Measurements from ENCODE around the gene GBA3. TPM values are rescaled to one million over a fixed set of nuclear protein-coding genes. Genes with fewer than 3 reads are reported as not detected.

The GBA3 gene
- polyA plus RNA-seq, 2 of the 4 experiments (the other 2 are of a cell fraction): not detected

DNA sequence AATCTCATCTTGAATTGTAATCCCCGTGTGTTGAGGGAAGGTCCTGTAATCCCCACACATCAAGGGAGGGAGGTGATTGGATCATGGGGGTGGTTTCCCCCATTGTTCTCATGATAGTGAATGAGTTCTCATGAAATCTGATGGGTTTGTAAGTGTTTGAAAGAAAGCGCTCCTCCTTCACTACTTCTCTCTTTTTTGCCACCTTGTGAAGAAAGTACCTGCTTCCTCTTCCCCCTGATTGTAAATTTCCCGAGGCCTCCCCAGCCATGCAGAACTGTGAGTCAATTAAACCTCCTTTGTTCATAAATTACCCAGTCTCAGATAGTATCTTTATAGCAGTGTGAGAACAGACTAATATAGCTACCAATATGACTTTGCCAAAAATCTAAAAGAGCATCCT is 41.1 kb downstream of the GBA3 start:
- Histone ChIP-seq H3K4me2 (no peak overlapping the region), H3K4me1 (no peaks in the 10 kb centered on the region), H3K4me3 (no peak overlapping the region), H3K27ac (no peak overlapping the region), H3K9me3 (no peaks in the 10 kb centered on the region)
- ChIA-PET CTCF (no interaction called here), POLR2A (no interaction called here)
- ATAC-seq (no peak), FAIRE-seq (no peak), DNase-seq (ENCODE audit: low read depth in 1 of 2, low spot score in 1 of 2) (no peak)
- 29% methylated on average over 3 of the region's 3 CpGs for WGBS (ENCODE audit: missing lambda C conversion rate)
- TF ChIP-seq, protein P1, sequence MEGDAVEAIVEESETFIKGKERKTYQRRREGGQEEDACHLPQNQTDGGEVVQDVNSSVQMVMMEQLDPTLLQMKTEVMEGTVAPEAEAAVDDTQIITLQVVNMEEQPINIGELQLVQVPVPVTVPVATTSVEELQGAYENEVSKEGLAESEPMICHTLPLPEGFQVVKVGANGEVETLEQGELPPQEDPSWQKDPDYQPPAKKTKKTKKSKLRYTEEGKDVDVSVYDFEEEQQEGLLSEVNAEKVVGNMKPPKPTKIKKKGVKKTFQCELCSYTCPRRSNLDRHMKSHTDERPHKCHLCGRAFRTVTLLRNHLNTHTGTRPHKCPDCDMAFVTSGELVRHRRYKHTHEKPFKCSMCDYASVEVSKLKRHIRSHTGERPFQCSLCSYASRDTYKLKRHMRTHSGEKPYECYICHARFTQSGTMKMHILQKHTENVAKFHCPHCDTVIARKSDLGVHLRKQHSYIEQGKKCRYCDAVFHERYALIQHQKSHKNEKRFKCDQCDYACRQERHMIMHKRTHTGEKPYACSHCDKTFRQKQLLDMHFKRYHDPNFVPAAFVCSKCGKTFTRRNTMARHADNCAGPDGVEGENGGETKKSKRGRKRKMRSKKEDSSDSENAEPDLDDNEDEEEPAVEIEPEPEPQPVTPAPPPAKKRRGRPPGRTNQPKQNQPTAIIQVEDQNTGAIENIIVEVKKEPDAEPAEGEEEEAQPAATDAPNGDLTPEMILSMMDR (IDR thresholded peaks at IDR 0.05): no peak

DNA sequence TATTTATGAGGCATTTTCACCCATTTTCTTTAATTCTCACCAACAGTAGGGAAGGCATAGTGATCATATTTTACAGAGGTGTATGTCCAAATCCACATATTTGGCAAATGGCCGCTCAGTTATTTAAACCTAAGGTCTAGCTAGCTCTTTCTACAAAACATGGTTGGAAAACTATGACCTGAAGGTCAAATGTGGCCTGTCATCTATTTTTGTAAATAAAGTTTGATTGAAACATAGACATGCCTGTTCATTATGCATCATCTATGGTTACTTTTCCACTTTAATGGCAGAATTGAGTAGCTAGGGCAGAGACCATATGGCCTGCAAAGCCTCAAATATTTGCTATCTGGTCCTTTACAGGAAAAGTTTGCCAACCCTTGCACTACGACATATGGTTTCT is 44.2 kb downstream of the GBA3 start:
- ATAC-seq (no peak), DNase-seq (ENCODE audit: low read depth in 1 of 2, low spot score in 1 of 2) (no peak), FAIRE-seq (no peak)
- Histone ChIP-seq H3K4me3 (no peak overlapping the region), H3K27ac (no peak overlapping the region), H3K4me1 (no peaks in the 10 kb centered on the region), H3K4me2 (no peak overlapping the region), H3K9me3 (no peaks in the 10 kb centered on the region)
- POLR2A ChIA-PET: no interaction called here
- WGBS (ENCODE audit: missing lambda C conversion rate): 15% methylated on average over 2 of the region's 2 CpGs
- TF ChIP-seq TP53 (CRISPR knock-in tag; IDR thresholded peaks at IDR 0.05): no peak
- no peak for TF ChIP-seq HDAC2 (IDR thresholded peaks at IDR 0.05)
- no peak for TF ChIP-seq EHF (CRISPR knock-in tag; IDR thresholded peaks at IDR 0.05)
- no peak for TF ChIP-seq HEYL (CRISPR knock-in tag; IDR thresholded peaks at IDR 0.05)
- TF ChIP-seq CHD2 (IDR thresholded peaks at IDR 0.05; ENCODE audit: low read length, partially characterized antibody): no peak
- TF ChIP-seq ZFP36 (IDR thresholded peaks at IDR 0.05; ENCODE audit: borderline replicate concordance, partially characterized antibody): no peak
- no peak for TF ChIP-seq FOXS1 (CRISPR knock-in tag; IDR thresholded peaks at IDR 0.05)
- TF ChIP-seq POLR2A (IDR thresholded peaks at IDR 0.05; ENCODE audit: low read length): no peak
- TF ChIP-seq MAFK (IDR thresholded peaks at IDR 0.05; ENCODE audit: partially characterized antibody): no peak
- no peak for TF ChIP-seq RFX5 (IDR thresholded peaks at IDR 0.05)
- TF ChIP-seq POLR2AphosphoS2 (conservative IDR thresholded peaks at IDR 0.05; ENCODE audit: low read length): no peak
- TF ChIP-seq, protein P2, sequence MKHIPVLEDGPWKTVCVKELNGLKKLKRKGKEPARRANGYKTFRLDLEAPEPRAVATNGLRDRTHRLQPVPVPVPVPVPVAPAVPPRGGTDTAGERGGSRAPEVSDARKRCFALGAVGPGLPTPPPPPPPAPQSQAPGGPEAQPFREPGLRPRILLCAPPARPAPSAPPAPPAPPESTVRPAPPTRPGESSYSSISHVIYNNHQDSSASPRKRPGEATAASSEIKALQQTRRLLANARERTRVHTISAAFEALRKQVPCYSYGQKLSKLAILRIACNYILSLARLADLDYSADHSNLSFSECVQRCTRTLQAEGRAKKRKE (CRISPR knock-in tag; IDR thresholded peaks at IDR 0.05; ENCODE audit: low read depth): no peak
- no peak for TF ChIP-seq FOSL2 (IDR thresholded peaks at IDR 0.05)
- TF ChIP-seq FOSL2 (CRISPR knock-in tag; IDR thresholded peaks at IDR 0.05): no peak
- CTCF ChIA-PET: no interaction called here

DNA sequence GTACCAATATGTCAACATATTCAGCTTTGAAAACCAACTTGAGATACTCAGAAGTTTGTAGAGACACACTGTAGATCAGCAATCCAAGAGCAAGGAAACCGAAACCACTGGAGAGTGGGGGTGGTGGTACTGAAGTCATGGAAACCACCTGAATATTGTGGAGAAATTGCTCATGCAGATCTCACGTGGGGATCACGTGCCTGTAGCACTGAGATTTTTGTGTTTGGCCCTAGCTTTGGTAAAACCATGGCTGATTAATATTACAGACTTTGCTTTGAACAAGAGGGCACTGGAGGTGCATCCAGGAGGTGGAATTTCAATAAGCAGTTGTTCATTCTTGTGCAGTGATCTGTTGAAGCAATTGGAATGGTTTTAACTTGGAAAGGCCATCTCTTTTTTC is 47.2 kb downstream of the GBA3 start:
- ChIA-PET POLR2A (no interaction called here), CTCF (interaction anchor here (0.5 kb wide), 1 partner anchor 428 kb away, joined by 3 read pairs; no protein-coding TSS in a partner anchor)
- FAIRE-seq (no peak), ATAC-seq (no peak), DNase-seq (ENCODE audit: low read depth in 1 of 2, low spot score in 1 of 2) (no peak)
- Histone ChIP-seq H3K27ac (no peak overlapping the region), H3K4me1 (no peaks in the 10 kb centered on the region), H3K4me3 (no peak overlapping the region), H3K4me2 (no peak overlapping the region), H3K9me3 (no peaks in the 10 kb centered on the region)
- TF ChIP-seq NFE2L2 (conservative IDR thresholded peaks at IDR 0.05; ENCODE audit: low read length) (no peak), SMC3 (IDR thresholded peaks at IDR 0.05) (no peak), JUN (IDR thresholded peaks at IDR 0.05) (no peak), HOXA7 (CRISPR knock-in tag; IDR thresholded peaks at IDR 0.05) (no peak), MYC (IDR thresholded peaks at IDR 0.05; ENCODE audit: borderline replicate concordance, low read length) (no peak), FOSB (CRISPR knock-in tag; IDR thresholded peaks at IDR 0.05) (no peak), SREBF2 (IDR thresholded peaks at IDR 0.05) (no peak), TFCP2L1 (CRISPR knock-in tag; IDR thresholded peaks at IDR 0.05) (no peak), ESRRA (IDR thresholded peaks at IDR 0.05; ENCODE audit: borderline replicate concordance, low read length) (no peak)
- TF ChIP-seq, protein P3, sequence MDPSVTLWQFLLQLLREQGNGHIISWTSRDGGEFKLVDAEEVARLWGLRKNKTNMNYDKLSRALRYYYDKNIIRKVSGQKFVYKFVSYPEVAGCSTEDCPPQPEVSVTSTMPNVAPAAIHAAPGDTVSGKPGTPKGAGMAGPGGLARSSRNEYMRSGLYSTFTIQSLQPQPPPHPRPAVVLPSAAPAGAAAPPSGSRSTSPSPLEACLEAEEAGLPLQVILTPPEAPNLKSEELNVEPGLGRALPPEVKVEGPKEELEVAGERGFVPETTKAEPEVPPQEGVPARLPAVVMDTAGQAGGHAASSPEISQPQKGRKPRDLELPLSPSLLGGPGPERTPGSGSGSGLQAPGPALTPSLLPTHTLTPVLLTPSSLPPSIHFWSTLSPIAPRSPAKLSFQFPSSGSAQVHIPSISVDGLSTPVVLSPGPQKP (IDR thresholded peaks at IDR 0.05; ENCODE audit: low read depth, low read length): no peak
- WGBS (ENCODE audit: missing lambda C conversion rate): 6% methylated on average over 3 of the region's 3 CpGs

Data from A549 (cell line).